Esophagus mucosa (tissue), 1 donor: ENCODE results near the gene PPP6R2. TPM values are rescaled to one million over a fixed set of nuclear protein-coding genes. Genes with fewer than 3 reads are reported as not detected.
"Not testable (repeated sequence)": the region's sequence is repeated elsewhere in the genome, so short reads cannot be mapped to it uniquely, and the experiment has no call there.

ENCODE experiments used
- ATAC-seq: fragments of 200-7000 bp; cut with Tn5 transposase; one replicate; pipeline ENCODE4 v1.9.1; 2020
- total RNA-seq: library from RNA; stranded (reverse); gene quantifications from one replicate; pipeline ENCODE4 v1.2.4, GENCODE V29; 2023
- donor health status: DM: yes; HTN: yes; CAD: no.

The PPP6R2 gene
- total RNA-seq, 1 donor from 2014 or later = 29.3 TPM

DNA sequence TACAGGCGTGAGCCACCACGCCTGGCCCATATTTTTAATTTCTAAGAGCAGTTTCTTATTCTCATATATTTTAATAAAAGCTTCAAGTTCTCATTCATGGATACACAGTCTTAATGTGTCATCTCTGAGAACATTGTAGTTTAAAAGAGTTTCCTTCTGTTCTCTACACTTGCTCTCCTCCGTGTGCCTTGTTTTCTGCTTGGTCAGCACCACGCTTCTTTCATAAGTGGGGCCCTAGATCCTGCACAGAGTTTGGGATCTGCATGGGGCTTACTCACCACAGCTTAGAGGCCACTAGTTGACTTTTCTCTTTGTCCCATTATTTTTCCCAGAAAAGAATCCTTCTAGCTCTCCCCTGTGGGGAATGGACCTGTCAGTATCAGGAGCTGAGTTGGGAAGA lies 58.8 kb downstream of the PPP6R2 start:
- ATAC-seq = no peak

DNA sequence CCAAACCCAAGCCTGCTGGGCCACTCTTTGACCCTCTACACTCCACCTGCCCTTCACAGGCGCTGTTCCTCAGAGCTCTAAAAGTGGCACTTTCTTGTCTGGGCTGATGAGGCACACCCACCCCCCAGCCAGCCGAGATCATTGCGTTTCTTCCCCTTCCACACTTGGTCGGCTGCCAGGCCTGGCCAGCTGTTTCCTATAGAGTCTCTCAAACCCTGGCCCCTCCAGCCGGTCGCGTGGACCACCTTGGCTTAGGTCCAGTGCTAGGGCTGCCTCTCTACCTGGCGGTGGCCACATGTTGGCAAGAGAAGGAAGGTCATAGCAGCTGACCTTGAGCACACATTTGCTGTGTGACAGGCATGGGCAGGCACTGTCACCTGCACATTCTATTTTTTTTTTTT lies 60.6 kb downstream of the PPP6R2 start:
- ATAC-seq = peak; percentile 14

DNA sequence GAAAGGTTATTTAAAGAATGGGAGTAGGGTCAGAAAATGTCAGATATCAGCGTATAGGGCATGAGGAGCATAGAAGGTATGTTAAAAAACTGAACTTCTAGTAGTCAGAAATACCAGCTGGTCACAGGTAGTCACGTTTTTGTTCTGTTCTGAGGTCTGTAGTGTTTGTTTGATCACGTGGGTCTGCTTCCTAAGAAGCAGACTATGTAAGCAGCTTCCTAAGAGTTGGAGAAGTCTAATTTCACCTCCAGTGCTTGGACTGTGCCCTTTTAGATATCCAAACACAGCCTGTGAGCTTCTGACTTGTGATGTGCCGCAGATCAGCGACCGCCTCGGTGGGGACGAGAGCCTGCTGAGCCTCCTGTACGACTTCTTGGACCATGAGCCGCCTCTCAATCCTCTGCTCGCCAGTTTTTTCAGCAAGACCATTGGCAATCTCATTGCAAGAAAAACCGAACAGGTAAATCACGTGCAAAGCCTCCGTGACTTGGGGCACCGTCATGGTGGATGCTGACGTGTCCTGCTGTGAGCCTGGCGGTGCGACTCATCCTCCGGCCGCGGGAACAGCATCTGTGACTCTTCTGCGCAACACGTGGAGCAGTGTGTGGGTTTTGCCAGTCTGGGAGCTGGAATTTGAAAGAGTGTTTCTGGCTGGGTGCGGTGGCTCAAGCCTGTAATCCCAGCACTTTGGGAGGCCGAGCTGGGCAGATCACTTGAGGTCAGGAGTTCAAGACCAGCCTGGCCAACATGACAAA lies 63.5 kb downstream of the PPP6R2 start:
- ATAC-seq = no peak

DNA sequence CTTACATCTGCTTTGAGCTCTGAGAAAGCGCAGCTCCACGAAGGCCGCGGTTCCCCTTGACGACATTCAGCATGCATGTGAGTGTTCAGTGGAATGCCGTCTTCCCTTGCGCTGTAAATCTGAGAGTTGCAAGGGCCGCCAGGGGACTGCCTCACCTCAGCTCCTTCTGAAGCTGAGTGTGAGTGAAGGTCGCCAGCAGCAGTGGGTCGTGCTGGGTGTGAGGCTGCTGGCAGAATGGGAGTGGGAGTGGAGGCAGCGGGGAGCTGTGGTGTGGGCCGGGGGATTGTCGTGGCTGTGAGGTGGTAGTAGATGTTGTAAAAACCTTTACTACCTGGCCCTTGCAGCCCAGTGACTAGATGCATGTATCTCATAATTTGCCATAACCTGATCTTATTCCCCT lies 65.2 kb downstream of the PPP6R2 start:
- ATAC-seq = no peak

DNA sequence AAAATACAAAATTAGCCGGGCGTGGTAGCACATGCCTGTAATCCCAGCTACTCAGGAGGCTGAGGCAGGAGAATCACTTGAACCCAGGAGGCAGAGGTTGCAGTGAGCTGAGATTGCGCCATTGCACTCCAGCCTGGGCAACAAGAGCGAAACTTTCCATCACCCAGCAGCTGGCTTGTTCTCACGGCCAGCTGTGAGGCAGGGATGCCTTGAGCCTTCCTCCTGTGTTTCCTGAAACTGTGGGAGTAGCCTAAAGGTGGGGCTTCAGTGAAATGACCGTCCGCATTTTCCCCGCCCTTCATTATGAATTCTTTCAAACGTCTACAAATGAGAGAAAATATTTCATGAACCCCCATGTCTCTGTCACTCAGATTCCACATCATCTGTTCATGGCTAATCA lies 65.8 kb downstream of the PPP6R2 start:
- not testable (repeated sequence) for ATAC-seq

- no peak for ATAC-seq
These were observed 71.5 kb downstream of the PPP6R2 start for GRCh38 chr22:50414476-50415248.

DNA sequence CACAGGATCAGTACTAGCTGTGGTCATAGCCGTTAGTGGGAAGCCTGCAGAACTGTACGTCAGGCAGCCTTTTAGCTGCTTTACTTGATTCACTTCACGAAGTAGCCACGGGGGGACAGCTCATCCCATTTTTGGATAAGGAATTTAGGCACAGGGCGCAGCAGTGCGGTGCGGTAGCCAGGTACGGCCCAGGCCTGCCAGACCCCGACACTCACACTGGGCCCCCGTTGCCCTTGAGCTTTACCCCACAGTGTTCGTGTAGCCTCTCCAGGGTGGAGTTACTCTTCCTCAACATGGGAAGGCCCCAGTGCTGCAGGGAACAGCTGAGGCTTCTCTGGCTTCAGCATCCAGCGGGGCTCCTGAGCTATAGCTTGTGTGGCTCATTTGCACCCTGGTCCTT lies 72.3 kb downstream of the PPP6R2 start:
- ATAC-seq = no peak

- ATAC-seq = no peak
These were observed 73.9 kb downstream of the PPP6R2 start for GRCh38 chr22:50416996-50417395.

DNA sequence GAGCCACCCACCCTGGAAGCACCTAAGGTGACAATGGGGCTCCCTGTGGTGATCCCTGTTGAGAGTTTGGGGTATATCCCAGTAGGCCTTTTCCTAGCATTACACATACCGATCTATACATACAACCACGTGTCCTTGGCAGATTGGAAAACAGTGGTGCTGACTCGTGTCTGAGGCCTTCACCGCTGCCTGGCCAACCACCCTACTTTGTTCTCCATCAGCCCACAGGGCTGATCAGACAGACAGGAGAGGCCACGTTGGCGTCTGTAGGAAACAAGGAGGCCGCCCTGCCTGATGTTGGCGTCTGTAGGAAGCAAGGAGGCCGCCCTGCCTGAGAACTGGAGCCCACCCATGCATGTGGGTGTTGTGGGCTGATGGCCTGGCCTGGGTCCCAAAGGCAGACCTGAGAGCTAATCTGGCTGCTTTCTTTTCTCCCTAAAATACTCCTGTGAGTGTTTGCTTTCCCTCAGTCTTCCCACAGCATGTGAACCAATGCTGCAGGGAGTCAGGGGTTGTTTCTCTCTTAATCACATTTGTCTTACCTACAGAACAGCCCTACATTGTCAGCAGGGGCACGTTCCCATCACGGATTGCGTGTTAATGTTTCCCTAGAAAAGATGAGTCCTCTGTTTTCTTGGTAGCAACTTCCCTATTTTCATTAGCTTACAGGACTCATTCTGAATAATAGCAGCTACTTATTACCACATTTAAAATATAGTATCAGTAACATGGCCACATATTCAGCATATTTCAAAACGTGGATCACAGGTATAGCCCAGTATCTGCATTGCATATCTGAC lies 74.5 kb downstream of the PPP6R2 start:
- no peak for ATAC-seq

GRCh38 chr22:50418624-50419023 lies 75.5 kb downstream of the PPP6R2 start:
- no peak for ATAC-seq

- ATAC-seq = no peak
These were observed 76.0 kb downstream of the PPP6R2 start for GRCh38 chr22:50419116-50419515.

DNA sequence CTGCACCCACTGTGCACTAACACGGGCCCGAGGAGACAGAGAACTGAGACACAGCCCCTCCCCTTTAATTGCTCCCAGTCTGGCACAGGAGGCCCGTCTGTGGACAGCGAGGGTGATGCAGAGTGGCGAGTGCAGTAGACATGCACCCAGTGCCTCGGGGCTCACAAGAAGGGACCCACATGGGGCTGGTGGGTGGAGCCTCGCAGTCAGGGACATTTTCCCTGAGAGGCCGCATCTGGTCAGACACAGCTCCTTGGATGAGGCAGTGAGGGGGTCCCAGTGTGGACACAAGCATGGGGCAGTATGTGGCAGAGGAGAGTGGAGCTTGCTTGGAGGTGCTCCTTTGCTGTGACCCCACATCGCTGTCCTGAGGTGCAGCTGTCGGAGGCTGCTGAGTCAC lies 76.9 kb downstream of the PPP6R2 start:
- no peak for ATAC-seq

- no peak for ATAC-seq
These were observed 77.5 kb downstream of the PPP6R2 start for GRCh38 chr22:50420581-50420980.

- ATAC-seq = no peak
These were observed 78.9 kb downstream of the PPP6R2 start for GRCh38 chr22:50422046-50422445.

- no peak for ATAC-seq
These were observed 80.1 kb downstream of the PPP6R2 start for GRCh38 chr22:50422961-50423815.

DNA sequence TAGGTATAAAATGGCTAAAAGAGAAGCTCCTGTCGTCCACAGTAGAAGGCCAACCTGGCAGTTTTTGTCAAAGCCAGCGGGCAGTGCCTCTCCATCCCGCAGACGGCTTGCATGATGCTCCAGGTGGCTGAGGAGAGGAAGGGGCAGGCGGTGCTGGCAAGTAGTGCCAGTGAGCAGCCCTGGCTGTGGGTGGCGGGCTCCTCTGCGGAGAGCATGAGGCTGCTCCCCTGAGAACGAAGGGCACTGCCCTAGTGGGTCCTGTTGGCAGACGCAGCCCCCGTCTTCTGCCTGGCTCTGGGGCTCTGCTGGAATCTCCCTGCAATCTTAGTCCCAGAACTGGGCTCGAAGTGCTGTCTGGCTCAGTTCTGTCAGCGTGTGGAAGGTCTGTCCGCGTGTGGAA lies 80.8 kb downstream of the PPP6R2 start:
- ATAC-seq = peak; percentile 23

DNA sequence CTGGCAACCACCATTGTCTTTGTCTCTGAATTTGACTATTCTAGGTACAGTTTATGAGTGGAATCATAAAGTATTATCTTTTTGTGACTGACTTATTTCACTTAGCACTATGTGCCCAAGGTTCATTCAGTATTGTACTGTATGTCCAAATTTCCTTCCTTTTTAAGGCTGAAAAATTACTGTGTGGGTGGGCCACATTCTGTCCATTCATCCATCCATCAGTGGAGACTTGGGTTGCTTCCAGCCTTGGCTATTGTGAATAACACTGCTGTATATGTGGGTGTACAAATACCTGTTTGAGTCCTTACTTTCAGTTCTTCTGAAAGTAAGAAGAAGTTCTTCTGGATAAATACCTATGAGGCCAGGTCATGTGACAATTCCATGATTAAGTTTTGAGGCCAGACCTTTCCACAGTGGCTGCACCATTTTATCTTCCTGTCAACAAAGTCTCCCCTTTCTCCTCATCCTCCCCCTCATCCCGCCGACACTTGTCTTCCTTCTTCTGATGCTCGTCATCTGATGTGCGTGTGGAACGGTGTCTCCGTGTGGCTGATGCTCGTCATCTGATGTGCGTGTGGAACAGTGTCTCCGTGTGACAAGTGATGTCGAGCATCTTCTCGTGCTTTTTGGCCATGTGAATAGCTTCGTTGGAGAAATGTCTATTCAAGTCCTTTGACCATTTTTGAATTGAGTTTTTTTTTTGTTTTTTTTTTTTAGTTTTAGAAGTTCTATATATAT lies 82.2 kb downstream of the PPP6R2 start:
- no peak for ATAC-seq

- peak; percentile 6 for ATAC-seq
These were observed 89.2 kb downstream of the PPP6R2 start for GRCh38 chr22:50432131-50432876.

DNA sequence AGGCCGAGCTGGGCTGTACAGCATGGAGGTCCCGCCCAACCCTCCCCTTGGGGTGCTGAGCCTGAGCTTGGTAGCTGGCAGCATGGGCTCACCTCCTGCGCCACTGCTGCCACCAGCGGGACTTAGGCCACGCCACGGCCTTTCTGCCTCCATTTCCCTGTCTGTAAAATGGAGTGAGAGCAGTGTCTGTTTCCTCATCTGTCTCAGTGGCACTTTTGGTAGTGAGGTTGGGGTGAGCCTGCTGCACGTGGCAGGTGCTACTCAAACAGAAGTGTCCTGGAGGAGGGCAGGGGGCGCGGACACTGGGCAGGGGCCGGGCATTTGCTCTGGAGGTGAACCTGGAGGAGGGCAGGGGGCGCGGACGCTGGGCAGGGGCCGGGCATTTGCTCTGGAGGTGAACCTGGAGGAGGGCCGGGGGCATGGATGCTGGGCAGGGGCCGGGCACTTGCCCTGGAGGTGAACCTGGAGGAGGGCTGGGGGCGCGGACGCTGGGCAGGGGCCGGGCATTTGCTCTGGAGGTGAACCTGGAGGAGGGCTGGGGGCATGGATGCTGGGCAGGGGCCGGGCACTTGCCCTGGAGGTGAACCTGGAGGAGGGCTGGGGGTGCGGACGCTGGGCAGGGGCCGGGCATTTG lies 89.9 kb downstream of the PPP6R2 start:
- ATAC-seq = not testable (repeated sequence)

GRCh38 chr22:50434849-50435248 lies 91.7 kb downstream of the PPP6R2 start:
- ATAC-seq = no peak
